ENCODE measurements around the gene MOCS1. TPM values are rescaled to one million over a fixed set of nuclear protein-coding genes. Genes with fewer than 3 reads are reported as not detected.

MOCS1 gene
- total and polyA plus RNA-seq, 2 experiments from 2014 or later, result 17.2 to 28.1 TPM

GRCh38 chr6:39937686-39938333 is 3.5 kb upstream of the MOCS1 start:
- Mint-ChIP-seq H3K36me3 (ENCODE audit: low read depth) (no peaks in the 10 kb centered on the region), H3K27me3 (ENCODE audit: insufficient read depth, low read depth, poor library complexity) (peaks cover under 1% of the 10 kb centered on the region), H3K9me3 (no peaks in the 10 kb centered on the region), H3K27ac (no peak overlapping the region), H3K4me3 (no peak overlapping the region), H3K4me1 (peaks cover 29% of the 10 kb centered on the region)
- DNase-seq (ENCODE audit: low spot score), result no peak
- Histone ChIP-seq H3F3A (replicated peaks; ENCODE audit: low read depth) (0 out of 2 replicates have a peak, but pooled peaks cover 2% of the 10 kb centered on the region), H3K36me3 (ENCODE audit: insufficient read depth) (no peaks in the 10 kb centered on the region), H2AFZ (no peak overlapping the region), H3K9me2 (ENCODE audit: insufficient read depth) (peaks cover 14% of the 10 kb centered on the region), H3K4me1 (ENCODE audit: insufficient read depth) (peaks cover 27% of the 10 kb centered on the region), H3K27me3 (ENCODE audit: insufficient read depth) (no peaks in the 10 kb centered on the region), H4K20me1 (replicated peaks; ENCODE audit: insufficient read depth) (no peaks in the 10 kb centered on the region), H3K4me2 (no peak overlapping the region), H3K27ac (ENCODE audit: low read depth) (no peak overlapping the region), H3K4me3 (no peak overlapping the region), H3K79me2 (replicated peaks; ENCODE audit: insufficient read depth) (0 out of 2 replicates have a peak, but pooled peaks cover 5% of the 10 kb centered on the region)
- no peak for ATAC-seq
- TF ChIP-seq NANOG (IDR thresholded peaks at IDR 0.05; ENCODE audit: borderline replicate concordance) (no peak), ZNF114 (CRISPR knock-in tag; IDR thresholded peaks at IDR 0.05) (no peak), STAT1 (IDR thresholded peaks at IDR 0.05; ENCODE audit: unreplicated experiment) (no peak), EZH2phosphoT487 (IDR thresholded peaks at IDR 0.05; ENCODE audit: unreplicated experiment) (no peak), CTCF (conservative IDR thresholded peaks at IDR 0.05; ENCODE audit: low read depth in 2 of 2) (no peak), ETS1 (IDR thresholded peaks at IDR 0.05) (no peak), CREB1 (CRISPR knock-in tag; IDR thresholded peaks at IDR 0.05; ENCODE audit: low read depth) (no peak), EZH2 (IDR thresholded peaks at IDR 0.05; ENCODE audit: low read depth, unreplicated experiment) (no peak), ZNF331 (CRISPR knock-in tag; IDR thresholded peaks at IDR 0.05; ENCODE audit: low read depth) (no peak), JUNB (IDR thresholded peaks at IDR 0.05; ENCODE audit: unreplicated experiment) (no peak), ZNF462 (CRISPR knock-in tag; IDR thresholded peaks at IDR 0.05) (no peak), REST (IDR thresholded peaks at IDR 0.05; ENCODE audit: unreplicated experiment) (no peak), POLR2AphosphoS5 (IDR thresholded peaks at IDR 0.05; ENCODE audit: low read depth) (no peak)
